Spleen (tissue), 7 donors: ENCODE results near the gene ZFP57.

Experiments
- CTCF ChIP-seq, 11 experiments: fragments of 200-600 bp in 7 of 11; fragments of 450-650 bp in 4 of 11; sonication (generic) in 4 of 11; IDR thresholded peaks in 8 of 11; conservative IDR thresholded peaks in 3 of 11; 1 replicate in 7 of 11; 2 replicates in 4 of 11; pipeline versions ENCODE4 v1.4.0 to v1.8.0; 2016 to 2021; ENCODE audit warnings: antibody characterized with exemption in 11 of 11, inconsistent platforms in 4 of 11, mild to moderate bottlenecking in 1 of 11
- POLR2A ChIP-seq, 3 donors: fragments of 450-650 bp; IDR thresholded peaks; one replicate each; pipeline ENCODE4 v1.5.1; 2017; ENCODE audit warnings: antibody characterized with exemption in 3 of 3, mild to moderate bottlenecking in 1 of 3
- donor health status: DM: no; HTN: no; CAD: no; lungs with moderate emphysema.
- donor health status: DM: no; HTN: no; CAD: no.
- donor health status: DM: no; HTN: no; CAD: no.

- TF ChIP-seq CTCF (IDR thresholded peaks at IDR 0.05 in 8 of 11, conservative IDR thresholded peaks at IDR 0.05 in 3 of 11): no peak
- TF ChIP-seq POLR2A (IDR thresholded peaks at IDR 0.05): no peak
Observed at GRCh38 chr6:29661071-29661470, 19.9 kb downstream of the ZFP57 start.
